GM21529 (cell line): ENCODE results near the gene AJAP1.
"Not testable (repeated sequence)": the region's sequence is repeated elsewhere in the genome, so short reads cannot be mapped to it uniquely, and the experiment has no call there.

ENCODE experiments used
- ATAC-seq: cut with Tn5 transposase; IDR thresholded peaks from one replicate; pipeline ENCODE4 v1.9.1; 2021; ENCODE audit not compliant: unreplicated experiment

AJAP1 gene

DNA sequence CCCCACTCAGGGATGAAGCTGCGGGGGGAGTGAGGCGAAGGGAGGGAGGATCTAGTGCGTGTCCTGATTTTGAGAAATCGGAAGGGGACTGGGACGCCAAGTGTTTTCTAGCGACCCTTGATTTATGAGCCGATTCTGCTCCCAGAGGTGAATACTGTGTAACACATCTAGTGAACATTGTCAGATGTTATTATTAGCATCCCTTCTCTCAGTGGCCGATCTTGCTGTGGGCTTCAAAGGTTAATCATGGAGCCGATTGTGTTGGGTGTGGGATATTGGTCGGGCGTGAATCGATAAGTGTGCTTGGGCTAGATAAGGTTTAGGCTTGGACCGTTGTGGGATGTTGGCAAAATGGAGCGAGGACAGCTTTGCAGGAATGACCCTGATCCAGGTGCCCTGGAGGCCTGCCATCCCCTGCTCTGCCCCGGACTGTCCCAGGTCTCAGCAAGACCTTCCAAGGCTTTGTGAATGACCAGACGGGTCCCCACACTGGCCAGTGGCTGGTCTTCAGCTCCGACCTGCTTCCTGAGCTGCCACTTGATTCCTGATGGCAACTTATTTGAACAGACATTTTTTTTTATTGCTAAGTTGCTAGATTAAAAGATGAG is 2.2 kb downstream of the AJAP1 start:
- no peak for ATAC-seq

- no peak for ATAC-seq
Measured at GRCh38 chr1:4657244-4657789, 2.9 kb downstream of the AJAP1 start.

DNA sequence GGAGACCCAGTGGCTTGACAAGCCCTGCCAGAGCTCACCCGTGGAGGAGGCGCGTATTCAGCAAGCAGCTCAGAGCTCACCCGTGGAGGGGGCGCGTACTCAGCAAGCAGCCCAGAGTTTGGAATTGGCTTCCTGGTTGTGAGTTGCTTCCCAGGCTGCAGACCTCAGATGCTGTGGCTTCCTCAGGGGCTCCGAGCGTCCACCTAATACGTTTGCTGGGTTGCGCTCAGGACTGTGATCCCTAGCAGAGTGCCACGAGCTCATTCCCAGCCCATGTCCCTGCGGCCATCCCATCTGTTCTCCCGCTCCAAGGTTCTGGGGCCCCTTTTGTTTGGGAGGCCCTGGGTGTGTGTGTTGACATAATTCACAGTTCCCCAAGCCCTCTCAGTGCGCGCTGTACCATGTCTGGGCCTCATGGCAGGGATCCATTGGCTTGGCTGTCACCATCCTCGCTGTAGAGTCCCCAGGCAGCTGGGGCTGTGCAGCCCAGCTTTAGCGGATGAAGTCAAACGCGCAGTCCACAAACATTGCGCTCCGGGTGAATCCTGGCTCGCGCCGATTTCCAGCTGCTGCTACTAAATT is 3.6 kb downstream of the AJAP1 start:
- ATAC-seq: no peak

- ATAC-seq: no peak
Measured at GRCh38 chr1:4658643-4659628, 4.5 kb downstream of the AJAP1 start.

GRCh38 chr1:4660917-4661594 is 6.6 kb downstream of the AJAP1 start:
- ATAC-seq: no peak

DNA sequence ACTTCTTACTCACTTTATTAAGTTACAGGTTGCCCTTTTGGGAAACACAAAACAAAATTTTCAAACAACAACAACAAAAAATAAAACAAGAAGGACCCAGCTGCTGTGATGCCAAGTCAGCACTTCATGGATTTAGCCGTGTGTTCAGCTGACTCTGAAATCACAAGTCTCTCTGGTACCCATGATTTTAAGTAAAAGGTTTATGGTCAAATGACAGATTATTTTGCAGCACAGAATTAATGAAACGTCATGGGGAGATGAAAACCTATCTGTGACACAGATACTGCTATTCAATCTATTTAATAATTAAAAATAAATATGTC is 7.1 kb downstream of the AJAP1 start:
- no peak for ATAC-seq

DNA sequence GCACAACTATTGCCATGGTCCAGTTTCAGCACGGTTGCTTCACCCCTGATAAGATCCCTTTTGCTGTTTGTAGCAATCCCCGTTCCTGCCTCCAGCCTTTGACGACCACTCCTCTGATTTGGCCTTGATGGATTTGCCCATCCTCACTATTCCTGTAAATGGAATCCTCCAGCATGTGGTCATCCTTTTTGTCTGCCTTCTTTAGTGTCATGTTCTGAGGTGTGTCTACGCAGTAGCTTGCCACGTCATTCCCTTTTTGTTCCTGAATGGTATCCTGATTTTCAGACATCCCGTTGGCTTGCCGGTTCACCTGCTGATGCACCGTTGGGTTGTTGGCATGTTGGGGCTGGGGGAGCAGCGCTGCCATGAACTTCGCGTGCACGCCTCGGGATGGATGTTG is 7.8 kb downstream of the AJAP1 start:
- no peak for ATAC-seq

GRCh38 chr1:4662723-4663122 is 8.3 kb downstream of the AJAP1 start:
- no peak for ATAC-seq

DNA sequence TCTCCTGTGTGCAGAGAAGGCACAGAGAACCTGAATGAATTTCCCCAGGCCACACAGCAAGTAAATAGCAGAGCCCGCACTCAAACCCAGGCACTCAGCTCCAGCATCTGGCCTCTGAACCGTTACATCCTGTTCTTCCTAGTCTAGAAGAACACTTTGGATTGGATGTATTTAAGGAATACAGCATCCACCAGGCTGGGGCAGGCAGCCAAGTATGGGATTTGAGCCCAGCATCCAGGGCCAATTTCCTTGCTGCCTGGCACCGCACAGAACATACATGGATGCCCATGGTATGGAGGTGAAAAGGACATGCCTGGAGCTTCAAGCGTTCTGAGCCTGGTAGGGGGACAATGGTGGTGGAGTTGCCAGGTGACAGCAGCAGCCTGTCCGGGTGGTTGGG is 9.7 kb downstream of the AJAP1 start:
- ATAC-seq: no peak

DNA sequence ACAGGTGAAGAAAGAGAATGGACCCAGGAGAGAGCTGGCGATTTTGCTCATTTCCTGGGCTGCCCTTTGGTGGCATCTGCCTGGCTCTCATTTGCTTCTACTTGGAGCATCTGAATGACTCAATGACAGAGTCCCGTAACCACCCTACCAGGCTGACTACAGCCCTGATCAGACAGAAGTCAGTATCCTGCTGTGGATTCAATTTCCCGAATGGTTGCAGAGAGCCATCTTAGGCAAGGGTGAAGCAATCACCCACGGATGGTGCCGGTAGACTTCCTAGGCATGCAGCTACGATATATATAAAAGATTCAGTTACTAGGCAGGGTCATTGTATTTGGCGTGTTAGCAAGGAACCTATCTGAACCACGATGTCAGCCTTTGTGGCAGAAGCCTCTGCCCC is 10.2 kb downstream of the AJAP1 start:
- no peak for ATAC-seq

GRCh38 chr1:4665456-4665855 is 11.0 kb downstream of the AJAP1 start:
- no peak for ATAC-seq

DNA sequence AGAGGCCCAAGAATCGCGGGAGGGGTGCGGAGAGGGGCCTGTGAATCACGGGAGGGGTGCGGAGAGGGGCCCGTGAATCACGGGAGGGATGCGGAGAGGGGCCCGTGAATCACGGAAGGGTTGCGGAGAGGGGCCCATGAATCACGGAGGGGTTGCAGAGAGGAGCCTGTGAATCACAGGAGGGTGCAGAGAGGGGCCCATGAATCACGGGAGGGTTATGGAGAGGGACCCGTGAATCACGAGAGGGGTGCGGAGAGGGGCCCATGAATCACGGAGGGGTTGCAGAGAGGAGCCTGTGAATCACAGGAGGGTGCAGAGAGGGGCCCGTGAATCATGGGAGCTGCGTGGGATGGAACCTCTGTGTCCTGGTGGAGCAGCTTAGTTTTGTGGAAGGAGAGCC is 12.3 kb downstream of the AJAP1 start:
- ATAC-seq: not testable (repeated sequence)

GRCh38 chr1:4668743-4669700 is 14.6 kb downstream of the AJAP1 start:
- no peak for ATAC-seq

GRCh38 chr1:4670265-4670664 is 15.9 kb downstream of the AJAP1 start:
- no peak for ATAC-seq

- no peak for ATAC-seq
Measured at GRCh38 chr1:4671828-4672227, 17.4 kb downstream of the AJAP1 start.

DNA sequence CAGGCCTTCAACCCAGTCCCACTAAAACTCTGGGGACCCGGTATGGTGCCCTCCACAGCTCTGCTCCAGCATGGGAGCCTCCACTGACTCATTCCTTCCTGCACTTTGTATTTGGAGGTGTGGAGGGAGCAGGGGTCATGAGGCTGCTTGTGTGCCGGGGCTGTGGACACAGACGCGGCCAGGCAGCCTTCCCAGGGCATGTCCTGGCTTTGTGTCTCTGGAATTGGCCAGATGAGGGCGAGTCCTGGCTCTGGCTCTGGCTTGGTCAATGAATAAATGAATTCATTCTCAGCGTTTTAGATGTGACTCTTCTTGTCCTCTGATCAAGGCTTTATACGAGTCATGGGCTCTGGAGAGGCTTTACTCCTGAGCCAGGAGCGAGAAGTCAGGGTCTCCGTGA is 19.1 kb downstream of the AJAP1 start:
- no peak for ATAC-seq

DNA sequence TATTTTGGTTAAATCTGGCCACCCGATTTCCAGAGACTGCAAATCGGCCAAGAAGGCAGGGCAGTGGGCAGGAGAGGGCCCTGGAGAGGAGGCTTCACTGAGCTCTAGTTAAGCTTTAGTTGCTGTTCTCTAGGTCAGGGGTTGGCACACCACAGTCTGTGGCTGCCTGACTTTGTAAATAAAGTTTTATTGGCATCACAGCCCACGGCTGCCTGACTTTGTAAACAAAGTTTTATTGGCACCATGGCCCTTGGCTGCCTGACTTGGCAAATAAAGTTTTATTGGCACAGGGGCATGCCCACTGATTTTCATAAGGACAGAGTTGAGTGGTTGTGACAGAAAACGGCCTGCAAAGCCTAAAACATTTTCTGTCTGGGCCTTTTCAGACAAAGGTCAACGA is 19.7 kb downstream of the AJAP1 start:
- ATAC-seq: no peak

DNA sequence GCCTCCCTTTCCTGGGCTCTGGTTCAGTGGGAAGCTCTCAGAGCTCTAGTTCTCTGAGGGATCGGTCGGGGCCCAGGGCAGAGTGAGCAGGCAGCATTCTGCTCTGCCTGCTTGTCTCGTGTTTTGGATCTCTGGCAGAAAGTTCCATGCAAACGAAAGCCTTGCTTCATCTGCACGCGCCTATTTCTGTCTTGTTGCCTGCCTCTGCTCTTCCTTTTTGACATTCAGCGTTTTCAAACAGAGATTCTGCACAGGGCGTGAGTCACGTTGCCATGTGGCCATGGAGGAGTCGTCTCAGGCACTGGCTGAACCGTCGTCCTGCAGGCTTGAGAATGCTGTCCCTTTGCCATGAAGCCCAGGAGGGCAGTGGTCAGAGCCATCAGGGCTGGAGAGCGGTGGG is 20.3 kb downstream of the AJAP1 start:
- ATAC-seq: no peak

DNA sequence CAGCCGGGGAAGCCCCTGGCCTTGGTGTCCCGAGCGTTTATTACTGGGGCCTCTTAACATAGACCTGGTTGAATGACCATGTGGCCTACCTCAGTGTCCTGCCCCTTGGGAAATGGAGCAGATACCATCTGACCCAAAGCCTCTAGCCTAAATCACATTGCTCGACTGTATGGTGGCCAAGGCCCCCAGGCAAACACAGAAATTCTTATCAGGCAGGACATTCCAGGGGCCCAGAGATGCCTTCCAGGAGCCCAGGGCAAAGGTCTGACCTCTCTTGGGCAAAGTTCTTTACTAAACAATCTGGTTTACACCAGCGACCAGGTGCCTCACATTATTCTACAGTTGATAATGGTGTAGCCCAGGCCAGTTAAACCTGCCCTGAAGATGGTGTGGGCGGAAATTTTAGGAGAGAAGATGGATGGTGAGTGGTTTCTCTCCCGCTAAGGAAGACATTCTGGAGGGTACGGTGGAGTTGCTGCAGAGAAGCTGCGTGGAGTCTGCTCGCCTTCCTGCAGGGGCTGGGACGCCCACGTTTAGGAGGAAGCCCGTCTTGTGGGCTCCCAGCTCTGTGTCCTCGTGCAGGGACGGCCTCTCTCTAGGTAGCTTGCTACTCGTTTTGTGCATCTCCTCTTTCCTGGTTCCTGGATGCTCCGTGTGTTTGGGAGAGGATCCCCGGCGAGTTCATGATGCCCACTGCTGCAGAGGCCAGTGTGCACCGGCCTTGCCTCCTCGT is 21.2 kb downstream of the AJAP1 start:
- no peak for ATAC-seq

- ATAC-seq: no peak
Measured at GRCh38 chr1:4676253-4676652, 21.8 kb downstream of the AJAP1 start.
